SK-N-SH treated with all-trans-retinoic acid at 6 μM for 48 hours (cell line): Measurements from ENCODE around the gene UBE2G1.

Experiments used
- ATAC-seq: fragments of 200-7000 bp; cut with Tn5 transposase; 3 replicates; pipeline ENCODE4 v1.9.1; 2020; ENCODE audit warnings: mild to moderate bottlenecking, moderate library complexity
- ARNTL ChIP-seq: fragments of 450-650 bp; formaldehyde crosslinking; IDR thresholded peaks from 2 replicates; pipeline ENCODE4 v1.5.0; 2020; ENCODE audit warnings: low read depth, mild to moderate bottlenecking, moderate library complexity, borderline replicate concordance
- BACH2 ChIP-seq: fragments of 250-450 bp; sonication (Bioruptor Pico); IDR thresholded peaks from 2 replicates; pipeline ENCODE4 v1.9.0; 2021; ENCODE audit warnings: mild to moderate bottlenecking, borderline replicate concordance
- CSDC2 ChIP-seq: fragments of 250-450 bp; sonication (Bioruptor Pico); IDR thresholded peaks from 2 replicates; pipeline ENCODE4 v1.5.0; 2020; ENCODE audit warnings: mild to moderate bottlenecking, moderate library complexity
- ESRRG ChIP-seq: fragments of 250-450 bp; sonication (Bioruptor Pico); IDR thresholded peaks from 2 replicates; pipeline ENCODE4 v1.6.1; 2021; ENCODE audit warnings: mild to moderate bottlenecking
- GLIS3 ChIP-seq: fragments of 250-450 bp; sonication (Bioruptor Pico); IDR thresholded peaks from 2 replicates; pipeline ENCODE4 v1.5.0; 2020; ENCODE audit warnings: mild to moderate bottlenecking, moderate library complexity
- ISL1 ChIP-seq: fragments of 250-450 bp; sonication (Bioruptor Pico); IDR thresholded peaks from 2 replicates; pipeline ENCODE4 v2.1.2; 2022; ENCODE audit warnings: mild to moderate bottlenecking, moderate library complexity
- OSR1 ChIP-seq: fragments of 250-450 bp; sonication (Bioruptor Pico); IDR thresholded peaks from 2 replicates; pipeline ENCODE4 v1.8.0; 2022; ENCODE audit warnings: moderate library complexity, mild to moderate bottlenecking, inconsistent platforms
- PPARA ChIP-seq: fragments of 250-450 bp; sonication (Bioruptor Pico); IDR thresholded peaks from 2 replicates; pipeline ENCODE4 v1.5.0; 2020; ENCODE audit warnings: mild to moderate bottlenecking, borderline replicate concordance
- RARB ChIP-seq: fragments of 250-450 bp; sonication (Bioruptor Pico); IDR thresholded peaks from 2 replicates; pipeline ENCODE4 v1.8.0; 2021; ENCODE audit warnings: mild to moderate bottlenecking, moderate library complexity
- SNAI2 ChIP-seq: fragments of 250-450 bp; sonication (Bioruptor Pico); IDR thresholded peaks from 2 replicates; pipeline ENCODE4 v1.5.0; 2020; ENCODE audit warnings: mild to moderate bottlenecking, moderate library complexity
- TOX ChIP-seq: fragments of 250-450 bp; sonication (Bioruptor Pico); IDR thresholded peaks from 2 replicates; pipeline ENCODE4 v1.8.0; 2021; ENCODE audit warnings: mild to moderate bottlenecking, moderate library complexity, borderline replicate concordance
- ZC3H10 ChIP-seq: fragments of 250-450 bp; sonication (Bioruptor Pico); IDR thresholded peaks from 2 replicates; pipeline ENCODE4 v1.5.1; 2021; ENCODE audit warnings: mild to moderate bottlenecking, moderate library complexity
- ZFP3 ChIP-seq: fragments of 250-450 bp; sonication (Bioruptor Pico); IDR thresholded peaks from 2 replicates; pipeline ENCODE4 v1.5.0; 2020; ENCODE audit warnings: mild to moderate bottlenecking, moderate library complexity
- ZFP30 ChIP-seq: fragments of 450-650 bp; formaldehyde crosslinking; IDR thresholded peaks from 2 replicates; pipeline ENCODE4 v1.5.0; 2022; ENCODE audit warnings: mild to moderate bottlenecking, moderate library complexity
- ZNF565 ChIP-seq: fragments of 450-650 bp; formaldehyde crosslinking; conservative IDR thresholded peaks from 2 replicates; pipeline ENCODE4 v1.5.0; 2020; ENCODE audit warnings: low read depth, mild to moderate bottlenecking, moderate library complexity
- ZNF70 ChIP-seq: fragments of 450-650 bp; formaldehyde crosslinking; IDR thresholded peaks from 2 replicates; pipeline ENCODE4 v1.5.0; 2020; ENCODE audit warnings: mild to moderate bottlenecking, moderate library complexity
- ZNF8 ChIP-seq: fragments of 450-650 bp; formaldehyde crosslinking; IDR thresholded peaks from 2 replicates; pipeline ENCODE4 v1.5.0; 2020; ENCODE audit warnings: mild to moderate bottlenecking, moderate library complexity
- TF ChIP-seq, protein P1 (sequence below): fragments of 250-450 bp; sonication (Bioruptor Pico); IDR thresholded peaks from 2 replicates; pipeline ENCODE4 v1.8.0; 2021; ENCODE audit warnings: low read depth, mild to moderate bottlenecking, moderate library complexity, borderline replicate concordance
- TF ChIP-seq, protein P2 (sequence below): fragments of 250-450 bp; sonication (Bioruptor Pico); IDR thresholded peaks from 2 replicates; pipeline ENCODE4 v1.5.1; 2021; ENCODE audit warnings: mild to moderate bottlenecking, moderate library complexity
- TF ChIP-seq, protein P3 (sequence below): fragments of 250-450 bp; sonication (Bioruptor Pico); IDR thresholded peaks from 2 replicates; pipeline ENCODE4 v1.8.0; 2020; ENCODE audit warnings: mild to moderate bottlenecking, moderate library complexity, borderline replicate concordance
- TF ChIP-seq, protein P4 (sequence below): fragments of 250-450 bp; sonication (Bioruptor Pico); IDR thresholded peaks from 2 replicates; pipeline ENCODE4 v1.5.0; 2020; ENCODE audit warnings: mild to moderate bottlenecking, moderate library complexity
- TF ChIP-seq, protein P5 (sequence below): fragments of 250-450 bp; sonication (Bioruptor Pico); IDR thresholded peaks from 2 replicates; pipeline ENCODE4 v1.5.1; 2020; ENCODE audit warnings: low read depth, mild to moderate bottlenecking, moderate library complexity

Gene UBE2G1

DNA sequence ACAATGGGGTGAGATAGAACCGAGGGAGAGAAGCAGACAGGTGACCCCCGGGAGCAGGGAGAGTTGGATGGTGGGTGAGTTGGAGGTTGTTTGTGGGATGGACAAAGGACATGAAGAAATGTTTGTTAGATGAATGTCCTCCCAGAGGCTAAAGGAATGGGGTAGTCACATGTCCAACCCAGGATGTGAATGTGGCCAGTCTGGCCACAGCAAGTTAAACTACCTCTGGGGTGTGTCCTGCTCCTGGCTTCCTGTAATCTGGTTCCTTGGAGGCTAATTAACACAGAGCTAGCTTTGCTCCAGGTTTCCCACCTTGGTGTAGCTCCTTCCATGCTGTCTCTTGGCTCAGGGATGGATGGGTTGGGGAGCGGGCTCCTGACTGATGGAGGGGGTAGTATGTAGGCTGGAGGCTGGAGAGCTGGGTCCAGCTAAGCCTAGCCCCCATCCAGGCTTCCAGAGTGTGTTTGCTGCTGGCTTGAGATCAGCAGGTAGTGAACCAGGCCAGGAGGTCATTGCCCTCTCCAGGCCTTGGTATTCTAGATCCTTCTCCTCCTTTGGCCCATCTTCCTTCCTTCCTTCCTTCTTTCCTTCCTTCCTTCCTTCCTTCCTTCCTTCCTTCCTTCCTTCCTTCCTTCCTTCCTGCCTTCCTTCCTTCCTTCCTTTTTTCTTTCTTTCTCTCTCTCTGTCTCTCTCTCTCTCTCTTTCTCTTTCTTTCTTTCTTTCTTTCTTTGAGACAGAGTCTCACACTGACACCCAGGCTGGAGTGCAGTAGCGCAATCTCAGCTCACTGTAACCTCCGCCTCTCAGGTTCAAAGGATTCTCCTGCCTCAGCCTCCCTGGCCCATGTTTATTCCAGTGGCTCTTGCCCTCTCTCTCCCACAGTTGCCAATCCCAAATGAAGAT lies 28.0 kb upstream of the UBE2G1 start:
- ATAC-seq, result no peak

DNA sequence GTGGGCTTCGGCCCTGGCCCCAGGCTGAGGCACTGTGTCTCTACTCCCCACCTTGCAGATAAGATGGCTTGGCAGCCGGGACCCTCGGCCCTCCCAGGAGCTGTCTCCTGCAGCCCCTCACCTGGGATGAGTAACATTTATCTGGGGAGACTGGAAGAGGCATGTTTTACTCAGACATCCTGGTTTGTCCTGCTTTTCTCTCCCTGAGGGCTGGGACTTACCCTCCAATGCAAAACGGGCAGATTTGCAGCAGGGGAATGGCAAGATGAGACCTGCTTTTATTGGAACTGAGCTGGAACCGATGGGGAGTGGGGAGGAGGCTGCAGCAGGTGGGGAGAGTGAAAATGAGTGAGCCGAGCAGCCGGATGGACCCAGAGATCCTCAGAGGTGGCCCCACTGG lies 27.3 kb upstream of the UBE2G1 start:
- TF ChIP-seq ZNF8 (CRISPR knock-in tag), result no peak
- no peak for TF ChIP-seq CSDC2
- TF ChIP-seq TOX (CRISPR knock-in tag), result no peak
- TF ChIP-seq ZFP30 (CRISPR knock-in tag), result no peak
- no peak for TF ChIP-seq ISL1
- TF ChIP-seq OSR1, result no peak
- no peak for TF ChIP-seq ZFP3
- TF ChIP-seq, protein P1, sequence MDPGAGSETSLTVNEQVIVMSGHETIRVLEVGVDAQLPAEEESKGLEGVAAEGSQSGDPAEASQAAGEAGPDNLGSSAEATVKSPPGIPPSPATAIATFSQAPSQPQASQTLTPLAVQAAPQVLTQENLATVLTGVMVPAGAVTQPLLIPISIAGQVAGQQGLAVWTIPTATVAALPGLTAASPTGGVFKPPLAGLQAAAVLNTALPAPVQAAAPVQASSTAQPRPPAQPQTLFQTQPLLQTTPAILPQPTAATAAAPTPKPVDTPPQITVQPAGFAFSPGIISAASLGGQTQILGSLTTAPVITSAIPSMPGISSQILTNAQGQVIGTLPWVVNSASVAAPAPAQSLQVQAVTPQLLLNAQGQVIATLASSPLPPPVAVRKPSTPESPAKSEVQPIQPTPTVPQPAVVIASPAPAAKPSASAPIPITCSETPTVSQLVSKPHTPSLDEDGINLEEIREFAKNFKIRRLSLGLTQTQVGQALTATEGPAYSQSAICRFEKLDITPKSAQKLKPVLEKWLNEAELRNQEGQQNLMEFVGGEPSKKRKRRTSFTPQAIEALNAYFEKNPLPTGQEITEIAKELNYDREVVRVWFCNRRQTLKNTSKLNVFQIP (CRISPR knock-in tag), result no peak
- no peak for TF ChIP-seq ARNTL (CRISPR knock-in tag)
- TF ChIP-seq, protein P2, sequence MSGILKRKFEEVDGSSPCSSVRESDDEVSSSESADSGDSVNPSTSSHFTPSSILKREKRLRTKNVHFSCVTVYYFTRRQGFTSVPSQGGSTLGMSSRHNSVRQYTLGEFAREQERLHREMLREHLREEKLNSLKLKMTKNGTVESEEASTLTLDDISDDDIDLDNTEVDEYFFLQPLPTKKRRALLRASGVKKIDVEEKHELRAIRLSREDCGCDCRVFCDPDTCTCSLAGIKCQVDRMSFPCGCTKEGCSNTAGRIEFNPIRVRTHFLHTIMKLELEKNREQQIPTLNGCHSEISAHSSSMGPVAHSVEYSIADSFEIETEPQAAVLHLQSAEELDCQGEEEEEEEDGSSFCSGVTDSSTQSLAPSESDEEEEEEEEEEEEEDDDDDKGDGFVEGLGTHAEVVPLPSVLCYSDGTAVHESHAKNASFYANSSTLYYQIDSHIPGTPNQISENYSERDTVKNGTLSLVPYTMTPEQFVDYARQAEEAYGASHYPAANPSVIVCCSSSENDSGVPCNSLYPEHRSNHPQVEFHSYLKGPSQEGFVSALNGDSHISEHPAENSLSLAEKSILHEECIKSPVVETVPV (CRISPR knock-in tag), result no peak
- TF ChIP-seq PPARA (CRISPR knock-in tag), result no peak
- TF ChIP-seq ZNF70 (CRISPR knock-in tag), result no peak
- TF ChIP-seq ZNF565 (CRISPR knock-in tag), result no peak
- TF ChIP-seq, protein P3, sequence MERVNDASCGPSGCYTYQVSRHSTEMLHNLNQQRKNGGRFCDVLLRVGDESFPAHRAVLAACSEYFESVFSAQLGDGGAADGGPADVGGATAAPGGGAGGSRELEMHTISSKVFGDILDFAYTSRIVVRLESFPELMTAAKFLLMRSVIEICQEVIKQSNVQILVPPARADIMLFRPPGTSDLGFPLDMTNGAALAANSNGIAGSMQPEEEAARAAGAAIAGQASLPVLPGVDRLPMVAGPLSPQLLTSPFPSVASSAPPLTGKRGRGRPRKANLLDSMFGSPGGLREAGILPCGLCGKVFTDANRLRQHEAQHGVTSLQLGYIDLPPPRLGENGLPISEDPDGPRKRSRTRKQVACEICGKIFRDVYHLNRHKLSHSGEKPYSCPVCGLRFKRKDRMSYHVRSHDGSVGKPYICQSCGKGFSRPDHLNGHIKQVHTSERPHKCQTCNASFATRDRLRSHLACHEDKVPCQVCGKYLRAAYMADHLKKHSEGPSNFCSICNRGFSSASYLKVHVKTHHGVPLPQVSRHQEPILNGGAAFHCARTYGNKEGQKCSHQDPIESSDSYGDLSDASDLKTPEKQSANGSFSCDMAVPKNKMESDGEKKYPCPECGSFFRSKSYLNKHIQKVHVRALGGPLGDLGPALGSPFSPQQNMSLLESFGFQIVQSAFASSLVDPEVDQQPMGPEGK, result no peak
- TF ChIP-seq BACH2 (CRISPR knock-in tag), result no peak
- TF ChIP-seq, protein P4, sequence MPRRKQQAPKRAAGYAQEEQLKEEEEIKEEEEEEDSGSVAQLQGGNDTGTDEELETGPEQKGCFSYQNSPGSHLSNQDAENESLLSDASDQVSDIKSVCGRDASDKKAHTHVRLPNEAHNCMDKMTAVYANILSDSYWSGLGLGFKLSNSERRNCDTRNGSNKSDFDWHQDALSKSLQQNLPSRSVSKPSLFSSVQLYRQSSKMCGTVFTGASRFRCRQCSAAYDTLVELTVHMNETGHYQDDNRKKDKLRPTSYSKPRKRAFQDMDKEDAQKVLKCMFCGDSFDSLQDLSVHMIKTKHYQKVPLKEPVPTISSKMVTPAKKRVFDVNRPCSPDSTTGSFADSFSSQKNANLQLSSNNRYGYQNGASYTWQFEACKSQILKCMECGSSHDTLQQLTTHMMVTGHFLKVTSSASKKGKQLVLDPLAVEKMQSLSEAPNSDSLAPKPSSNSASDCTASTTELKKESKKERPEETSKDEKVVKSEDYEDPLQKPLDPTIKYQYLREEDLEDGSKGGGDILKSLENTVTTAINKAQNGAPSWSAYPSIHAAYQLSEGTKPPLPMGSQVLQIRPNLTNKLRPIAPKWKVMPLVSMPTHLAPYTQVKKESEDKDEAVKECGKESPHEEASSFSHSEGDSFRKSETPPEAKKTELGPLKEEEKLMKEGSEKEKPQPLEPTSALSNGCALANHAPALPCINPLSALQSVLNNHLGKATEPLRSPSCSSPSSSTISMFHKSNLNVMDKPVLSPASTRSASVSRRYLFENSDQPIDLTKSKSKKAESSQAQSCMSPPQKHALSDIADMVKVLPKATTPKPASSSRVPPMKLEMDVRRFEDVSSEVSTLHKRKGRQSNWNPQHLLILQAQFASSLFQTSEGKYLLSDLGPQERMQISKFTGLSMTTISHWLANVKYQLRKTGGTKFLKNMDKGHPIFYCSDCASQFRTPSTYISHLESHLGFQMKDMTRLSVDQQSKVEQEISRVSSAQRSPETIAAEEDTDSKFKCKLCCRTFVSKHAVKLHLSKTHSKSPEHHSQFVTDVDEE, result no peak
- no peak for TF ChIP-seq ESRRG (CRISPR knock-in tag)
- no peak for TF ChIP-seq ZC3H10 (CRISPR knock-in tag)
- TF ChIP-seq RARB (CRISPR knock-in tag), result no peak
- TF ChIP-seq, protein P5, sequence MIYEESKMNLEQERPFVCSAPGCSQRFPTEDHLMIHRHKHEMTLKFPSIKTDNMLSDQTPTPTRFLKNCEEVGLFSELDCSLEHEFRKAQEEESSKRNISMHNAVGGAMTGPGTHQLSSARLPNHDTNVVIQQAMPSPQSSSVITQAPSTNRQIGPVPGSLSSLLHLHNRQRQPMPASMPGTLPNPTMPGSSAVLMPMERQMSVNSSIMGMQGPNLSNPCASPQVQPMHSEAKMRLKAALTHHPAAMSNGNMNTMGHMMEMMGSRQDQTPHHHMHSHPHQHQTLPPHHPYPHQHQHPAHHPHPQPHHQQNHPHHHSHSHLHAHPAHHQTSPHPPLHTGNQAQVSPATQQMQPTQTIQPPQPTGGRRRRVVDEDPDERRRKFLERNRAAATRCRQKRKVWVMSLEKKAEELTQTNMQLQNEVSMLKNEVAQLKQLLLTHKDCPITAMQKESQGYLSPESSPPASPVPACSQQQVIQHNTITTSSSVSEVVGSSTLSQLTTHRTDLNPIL (CRISPR knock-in tag), result no peak
- no peak for ATAC-seq

More for the DNA sequence above, 28.0 kb upstream of the UBE2G1 start:
- TF ChIP-seq GLIS3 (CRISPR knock-in tag) (no peak), OSR1 (no peak), ZNF565 (CRISPR knock-in tag) (no peak), ZC3H10 (CRISPR knock-in tag) (no peak), ZFP30 (CRISPR knock-in tag) (no peak), SNAI2 (CRISPR knock-in tag) (no peak), ISL1 (no peak), ZNF70 (CRISPR knock-in tag) (no peak), RARB (CRISPR knock-in tag) (no peak), ESRRG (CRISPR knock-in tag) (no peak), BACH2 (CRISPR knock-in tag) (no peak), ZNF8 (CRISPR knock-in tag) (no peak), PPARA (CRISPR knock-in tag) (no peak), TOX (CRISPR knock-in tag) (no peak), CSDC2 (no peak)
- TF ChIP-seq, protein P1 (CRISPR knock-in tag), result no peak
- TF ChIP-seq, protein P5 (CRISPR knock-in tag), result no peak
